Neural crest cell (in vitro differentiated cells): ENCODE data around the gene LRRC14B. TPM values are rescaled to one million over a fixed set of nuclear protein-coding genes. Genes with fewer than 3 reads are reported as not detected.
"Not testable (repeated sequence)": the region's sequence is repeated elsewhere in the genome, so short reads cannot be mapped to it uniquely, and the experiment has no call there.

Experiments
- DNase-seq: peaks from one replicate; pipeline ENCODE4 v3.0.0; 2021; ENCODE audit warnings: low read depth, mixed read lengths, low spot score
- H3K27ac Mint-ChIP-seq: one replicate; pipeline ENCODE4 v1.8.0; 2021; ENCODE audit warnings: mild to moderate bottlenecking, mixed read lengths; ENCODE audit not compliant: unreplicated experiment
- H3K27me3 Mint-ChIP-seq: 2 replicates; pipeline ENCODE4 v1.8.0; 2021; ENCODE audit warnings: low read depth, mild to moderate bottlenecking, mixed read lengths
- H3K36me3 Mint-ChIP-seq: 2 replicates; pipeline ENCODE4 v1.8.0; 2021; ENCODE audit warnings: low read depth, mild to moderate bottlenecking, mixed read lengths
- H3K4me1 Mint-ChIP-seq: 2 replicates; pipeline ENCODE4 v1.8.0; 2021; ENCODE audit warnings: mixed read lengths
- H3K4me3 Mint-ChIP-seq: one replicate; pipeline ENCODE4 v1.8.0; 2021; ENCODE audit warnings: mild to moderate bottlenecking, mixed read lengths
- H3K9me3 Mint-ChIP-seq: 2 replicates; pipeline ENCODE4 v1.8.0; 2021; ENCODE audit warnings: mixed read lengths
- total RNA-seq: library from RNA; stranded (reverse); gene quantifications from 2 replicates; pipeline ENCODE4 v1.2.1, GENCODE V29; 2021
- TF ChIP-seq, protein P1 (sequence below): fragments of 200-600 bp; sonication (generic); conservative IDR thresholded peaks from 2 replicates; pipeline ENCODE4 v1.5.0; 2021; ENCODE audit warnings: antibody characterized with exemption, mild to moderate bottlenecking

Gene LRRC14B
- total RNA-seq, 1 donor from 2014 or later = not detected

DNA sequence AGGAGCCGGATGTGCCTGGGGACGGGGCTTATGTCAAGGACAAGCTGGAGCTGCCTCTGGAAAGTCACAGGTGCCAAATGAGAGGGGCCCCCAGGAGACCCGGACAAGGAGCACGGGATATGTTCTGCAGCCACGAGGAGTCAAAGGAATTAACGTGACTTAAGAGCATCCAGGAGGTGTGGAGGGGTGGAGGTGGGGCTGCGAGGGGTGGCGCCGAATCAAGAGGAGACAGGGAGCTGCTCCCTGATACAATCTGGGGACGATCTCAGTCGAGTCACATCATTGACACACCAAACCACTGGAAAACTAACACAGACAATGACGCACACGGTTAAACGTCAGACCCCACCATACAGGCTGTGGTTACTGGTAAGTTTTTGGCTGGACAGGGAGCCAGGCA is 16.3 kb downstream of the LRRC14B start:
- no peak overlapping the region for H3K27ac Mint-ChIP-seq
- DNase-seq = no peak

DNA sequence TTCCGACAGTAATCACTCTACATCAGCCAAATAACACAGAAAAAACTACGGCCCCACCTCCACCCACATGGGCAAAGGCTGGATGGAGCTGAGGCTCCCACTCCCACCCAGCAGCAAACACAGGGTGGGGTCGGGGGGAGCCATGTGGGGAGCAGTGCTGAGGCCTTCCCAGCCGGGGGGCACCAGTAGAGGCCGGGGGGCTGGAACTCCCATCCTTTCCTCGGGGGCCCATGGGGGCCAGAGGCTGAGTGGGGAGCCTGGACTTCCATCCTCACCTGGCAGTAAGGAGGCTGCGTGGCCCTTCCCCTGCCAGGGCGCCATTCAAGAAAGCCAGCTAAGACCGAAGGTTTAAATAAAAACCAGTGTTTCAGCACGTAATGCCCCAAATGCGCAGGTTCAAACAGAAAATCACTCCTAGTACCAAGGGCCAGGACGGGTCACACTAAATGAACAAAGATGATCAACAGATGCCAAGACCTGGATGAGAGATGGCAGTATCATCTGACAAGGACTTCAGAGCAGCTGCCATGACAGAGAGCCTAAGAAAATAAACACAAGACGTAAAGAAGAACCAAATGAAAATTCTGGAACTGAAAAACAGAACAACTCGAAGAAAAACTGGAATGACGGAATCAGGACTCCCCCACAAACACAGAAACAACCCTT is 17.3 kb downstream of the LRRC14B start:
- Mint-ChIP-seq H3K27ac (no peak overlapping the region), H3K4me1 (peaks cover 22% of the 10 kb centered on the region), H3K27me3 (no peaks in the 10 kb centered on the region), H3K9me3 (no peaks in the 10 kb centered on the region), H3K4me3 (no peak overlapping the region), H3K36me3 (peaks cover 6% of the 10 kb centered on the region)
- DNase-seq = no peak
- TF ChIP-seq, protein P1, sequence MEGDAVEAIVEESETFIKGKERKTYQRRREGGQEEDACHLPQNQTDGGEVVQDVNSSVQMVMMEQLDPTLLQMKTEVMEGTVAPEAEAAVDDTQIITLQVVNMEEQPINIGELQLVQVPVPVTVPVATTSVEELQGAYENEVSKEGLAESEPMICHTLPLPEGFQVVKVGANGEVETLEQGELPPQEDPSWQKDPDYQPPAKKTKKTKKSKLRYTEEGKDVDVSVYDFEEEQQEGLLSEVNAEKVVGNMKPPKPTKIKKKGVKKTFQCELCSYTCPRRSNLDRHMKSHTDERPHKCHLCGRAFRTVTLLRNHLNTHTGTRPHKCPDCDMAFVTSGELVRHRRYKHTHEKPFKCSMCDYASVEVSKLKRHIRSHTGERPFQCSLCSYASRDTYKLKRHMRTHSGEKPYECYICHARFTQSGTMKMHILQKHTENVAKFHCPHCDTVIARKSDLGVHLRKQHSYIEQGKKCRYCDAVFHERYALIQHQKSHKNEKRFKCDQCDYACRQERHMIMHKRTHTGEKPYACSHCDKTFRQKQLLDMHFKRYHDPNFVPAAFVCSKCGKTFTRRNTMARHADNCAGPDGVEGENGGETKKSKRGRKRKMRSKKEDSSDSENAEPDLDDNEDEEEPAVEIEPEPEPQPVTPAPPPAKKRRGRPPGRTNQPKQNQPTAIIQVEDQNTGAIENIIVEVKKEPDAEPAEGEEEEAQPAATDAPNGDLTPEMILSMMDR = no peak

More for the DNA sequence above, 16.3 kb downstream of the LRRC14B start:
- Mint-ChIP-seq H3K9me3 (no peaks in the 10 kb centered on the region), H3K4me1 (peaks cover 22% of the 10 kb centered on the region), H3K27me3 (no peaks in the 10 kb centered on the region), H3K4me3 (no peak overlapping the region), H3K36me3 (peaks cover 6% of the 10 kb centered on the region)
- TF ChIP-seq, protein P1 = no peak

DNA sequence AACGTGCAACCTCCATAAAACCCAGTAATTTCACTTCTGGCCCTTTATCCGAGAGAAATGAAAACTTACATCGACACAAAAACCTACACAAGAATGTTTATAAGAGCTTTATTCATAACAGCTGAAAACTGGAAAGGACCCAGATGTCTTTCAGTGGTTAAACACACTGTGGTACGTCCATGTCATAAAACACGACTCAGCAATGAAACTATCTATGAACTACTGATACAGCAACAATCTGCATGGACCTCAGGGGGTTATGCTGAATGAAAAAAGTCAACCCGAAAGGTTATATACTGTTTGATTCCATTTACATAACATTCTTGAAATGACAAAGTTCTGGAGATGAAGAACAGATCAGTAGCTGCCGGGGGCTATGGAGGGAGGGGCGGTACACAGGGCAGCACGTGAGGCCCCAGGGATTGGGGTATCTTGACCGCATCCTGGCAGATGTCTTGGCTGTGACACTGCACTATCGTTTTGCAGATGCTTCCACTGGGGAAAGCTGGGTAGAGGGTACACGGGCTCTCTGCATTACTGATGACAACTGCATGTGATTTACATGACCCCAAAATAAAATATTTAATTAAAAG is 22.6 kb downstream of the LRRC14B start:
- Mint-ChIP-seq H3K4me3 (peak overlapping the region; percentile 74), H3K27ac (no peak overlapping the region), H3K9me3 (no peaks in the 10 kb centered on the region), H3K36me3 (peaks cover 2% of the 10 kb centered on the region), H3K27me3 (no peaks in the 10 kb centered on the region), H3K4me1 (peaks cover 28% of the 10 kb centered on the region)
- TF ChIP-seq, protein P1 = no peak
- no peak for DNase-seq

DNA sequence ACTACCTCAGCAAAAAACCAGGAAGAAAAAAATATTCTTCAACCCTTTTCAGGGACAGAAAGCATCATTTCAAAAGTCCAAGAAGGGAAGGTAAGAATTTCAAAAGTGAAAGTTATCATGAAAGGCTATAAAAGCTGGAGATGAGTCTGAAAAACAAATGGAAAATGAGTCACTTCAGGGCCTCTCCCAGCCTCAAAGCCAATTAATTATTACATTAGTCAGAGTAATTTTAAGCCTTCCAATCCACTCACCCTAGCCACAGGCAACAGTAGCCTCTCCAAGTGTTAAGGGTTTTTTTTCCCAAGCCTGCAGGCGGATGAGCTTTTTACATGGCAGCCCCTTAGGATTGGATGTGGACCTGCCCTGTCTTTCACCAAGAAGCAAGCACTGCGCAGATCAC is 24.0 kb downstream of the LRRC14B start:
- H3K4me1 Mint-ChIP-seq = peaks cover 33% of the 10 kb centered on the region
- H3K27me3 Mint-ChIP-seq, H3K27ac Mint-ChIP-seq, DNase-seq, H3K9me3 Mint-ChIP-seq, H3K36me3 Mint-ChIP-seq: not testable (repeated sequence)
- H3K4me3 Mint-ChIP-seq = peak overlapping the region; percentile 45

DNA sequence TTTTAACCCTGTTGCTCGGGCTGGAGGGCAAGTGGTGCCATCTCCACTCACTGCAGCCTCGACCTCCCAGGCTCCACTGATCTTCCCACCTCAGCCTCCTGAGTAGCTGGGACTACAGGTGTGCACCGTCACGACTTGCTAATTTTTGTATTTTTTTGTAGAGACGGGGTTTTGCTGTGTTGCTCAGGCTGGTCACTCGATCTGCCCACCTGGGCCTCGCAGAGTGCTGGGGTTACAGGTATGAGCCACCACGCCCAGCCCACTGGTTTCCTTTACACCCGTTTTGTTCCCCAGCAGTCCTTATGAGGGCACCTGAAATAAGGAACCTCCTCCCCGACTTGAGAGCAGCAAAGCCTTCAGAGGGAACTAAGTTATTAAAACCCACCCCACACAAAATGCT is 24.8 kb downstream of the LRRC14B start:
- H3K36me3 Mint-ChIP-seq, H3K27ac Mint-ChIP-seq, DNase-seq, H3K9me3 Mint-ChIP-seq, H3K27me3 Mint-ChIP-seq: not testable (repeated sequence)
- peak overlapping the region; percentile 81 for H3K4me3 Mint-ChIP-seq
- H3K4me1 Mint-ChIP-seq = peaks cover 31% of the 10 kb centered on the region

DNA sequence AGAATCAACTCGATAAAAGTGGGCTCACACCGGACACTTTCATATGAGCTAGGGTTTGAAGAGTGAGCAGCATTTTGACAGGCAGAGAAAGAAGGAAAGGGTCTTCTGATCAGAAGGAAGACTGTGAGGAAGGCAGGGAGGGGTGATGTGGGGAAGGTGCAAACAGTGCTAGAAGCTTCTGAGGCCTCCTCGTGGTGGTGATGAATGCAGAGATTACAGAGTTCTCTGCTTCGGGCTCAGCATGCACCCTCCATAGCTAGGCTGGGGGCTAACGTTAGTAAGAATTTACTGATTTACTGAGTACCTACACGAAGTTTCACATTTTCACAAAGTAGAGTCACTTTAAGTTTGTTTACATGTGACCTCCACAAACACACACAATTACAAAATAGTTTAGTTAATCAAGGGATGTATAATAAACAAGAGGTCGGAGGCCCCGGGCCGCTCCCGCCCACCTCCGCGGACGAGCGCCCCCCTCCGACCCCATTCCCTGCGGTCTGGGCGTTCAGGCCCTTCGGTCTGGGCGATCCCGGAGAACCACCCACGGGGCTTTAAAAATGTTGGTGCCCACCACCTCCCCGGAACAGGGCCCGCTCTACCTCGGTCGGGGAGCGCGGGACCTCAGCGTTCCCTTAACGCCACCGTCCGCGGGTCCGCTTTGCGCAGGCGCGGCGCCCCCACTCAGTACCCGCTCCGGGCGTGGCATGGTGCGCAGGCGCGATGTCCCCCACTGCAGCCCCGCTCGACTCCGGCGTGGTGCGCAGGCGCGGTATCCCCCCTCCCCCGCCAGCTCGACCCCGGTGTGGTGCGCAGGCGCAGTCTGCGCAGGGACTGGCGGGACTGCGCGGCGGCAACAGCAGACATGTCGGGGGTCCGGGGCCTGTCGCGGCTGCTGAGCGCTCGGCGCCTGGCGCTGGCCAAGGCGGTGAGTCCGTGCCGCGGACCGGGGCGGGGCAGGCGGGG is 26.5 kb downstream of the LRRC14B start, which contains the start of the genes CCDC127 and SDHA:
CCDC127 (minus strand) TSS at position 660 of the 963 bp plus-strand sequence. CDS start 1,304 bp downstream, outside the sequence.
SDHA (plus strand) TSS at position 827 of the 963 bp plus-strand sequence; CDS start at position 863, 36 bp downstream.
- not testable (repeated sequence) for H3K36me3 Mint-ChIP-seq, H3K9me3 Mint-ChIP-seq, H3K27me3 Mint-ChIP-seq
- Mint-ChIP-seq H3K4me3 (peak within 1 kb of the TSS; percentile 97), H3K27ac (peak within 1 kb of the TSS; percentile 87), H3K4me1 (peaks cover 39% of the 10 kb centered on the region)
- TF ChIP-seq, protein P1 = peak; percentile 49
- peak; percentile 98 for DNase-seq
